Uterus (tissue), 2 donors: Measurements from ENCODE around the gene ANKRD33B.

Source experiments
- CTCF ChIP-seq, 4 experiments: fragments of 200-600 bp in 2 of 4; fragments of 450-650 bp in 2 of 4; sonication (generic) in 2 of 4; IDR thresholded peaks; one replicate each; pipeline ENCODE4 v1.5.1; 2016 to 2019; ENCODE audit warnings: antibody characterized with exemption in 4 of 4, mild to moderate bottlenecking in 2 of 4, moderate library complexity in 1 of 4
- POLR2A ChIP-seq, 2 donors: fragments of 450-650 bp; IDR thresholded peaks; one replicate each; pipeline ENCODE4 v1.6.1; 2016; ENCODE audit warnings: antibody characterized with exemption in 2 of 2, mild to moderate bottlenecking in 1 of 2, moderate library complexity in 1 of 2

- TF ChIP-seq CTCF (IDR thresholded peaks at IDR 0.05), result no peak
- no peak for TF ChIP-seq POLR2A (IDR thresholded peaks at IDR 0.05)
Measured at GRCh38 chr5:10639846-10640368, 76.0 kb downstream of the ANKRD33B start.
